Liver (tissue), 9 donors: Measurements from ENCODE around the gene AP3B1. TPM values are rescaled to one million over a fixed set of nuclear protein-coding genes. Genes with fewer than 3 reads are reported as not detected.

Experiments
- DNase-seq: peaks from one replicate; pipeline ENCODE4 v3.0.0-alpha.2; 2017; ENCODE audit warnings: low spot score
- H3K27ac ChIP-seq, 2 donors: one replicate each; pipeline ENCODE4 v1.7.0; 2013; ENCODE audit warnings: inconsistent platforms in 2 of 2, low read length in 2 of 2, control low read depth in 1 of 2, low read depth in 1 of 2, mild to moderate bottlenecking in 1 of 2
- H3K27me3 ChIP-seq, 4 donors: one replicate each; pipeline versions ENCODE4 v1.6.1 to v1.7.0; 2013; ENCODE audit warnings: low read length in 3 of 4, inconsistent platforms in 1 of 4, mild to moderate bottlenecking in 1 of 4, moderate library complexity in 1 of 4; ENCODE audit not compliant: control insufficient read depth in 4 of 4, insufficient read depth in 4 of 4
- H3K36me3 ChIP-seq, 4 donors: one replicate each; pipeline versions ENCODE4 v1.6.1 to v1.7.0; 2013; ENCODE audit warnings: low read length in 3 of 4, mild to moderate bottlenecking in 3 of 4, low read depth in 1 of 4, moderate library complexity in 1 of 4; ENCODE audit not compliant: control insufficient read depth in 4 of 4, insufficient read depth in 3 of 4
- H3K4me1 ChIP-seq, 4 donors: one replicate each; pipeline versions ENCODE4 v1.6.1 to v1.7.0; 2013; ENCODE audit warnings: low read length in 3 of 4, mild to moderate bottlenecking in 3 of 4, moderate library complexity in 1 of 4; ENCODE audit not compliant: control insufficient read depth in 4 of 4, insufficient read depth in 4 of 4
- H3K4me3 ChIP-seq, 3 donors: one replicate each; pipeline versions ENCODE4 v1.6.1 to v1.7.0; 2013; ENCODE audit warnings: low read length in 3 of 3, control low read depth in 1 of 3, low read depth in 1 of 3, mild to moderate bottlenecking in 1 of 3
- H3K9ac ChIP-seq, 2 donors: one replicate each; pipeline ENCODE4 v1.7.0; 2013; ENCODE audit warnings: low read length in 2 of 2, mild to moderate bottlenecking in 2 of 2, moderate library complexity in 2 of 2, control low read depth in 1 of 2, low read depth in 1 of 2
- H3K9me3 ChIP-seq, 4 donors: one replicate each; pipeline versions ENCODE4 v1.6.1 to v1.7.0; 2013; ENCODE audit warnings: low read length in 3 of 4; ENCODE audit not compliant: control insufficient read depth in 4 of 4
- EGR1 ChIP-seq, 2 donors: IDR thresholded peaks; 2 replicates each; pipeline ENCODE4 v1.6.1; 2016 to 2018; ENCODE audit warnings: antibody characterized with exemption in 2 of 2, low read depth in 2 of 2
- FOXA1 ChIP-seq: IDR thresholded peaks from 2 replicates; pipeline ENCODE4 v1.6.1; 2016; ENCODE audit warnings: antibody characterized with exemption
- FOXA2 ChIP-seq: IDR thresholded peaks from 2 replicates; pipeline ENCODE4 v1.6.1; 2016; ENCODE audit warnings: antibody characterized with exemption
- GABPA ChIP-seq, 2 donors: IDR thresholded peaks in 1 of 2; conservative IDR thresholded peaks in 1 of 2; 2 replicates each; pipeline ENCODE4 v1.6.1; 2016; ENCODE audit warnings: antibody characterized with exemption in 2 of 2, mild to moderate bottlenecking in 1 of 2, moderate library complexity in 1 of 2
- HNF4A ChIP-seq, 2 donors: conservative IDR thresholded peaks; 2 replicates each; pipeline ENCODE4 v1.6.1; 2016; ENCODE audit warnings: antibody characterized with exemption in 2 of 2, mild to moderate bottlenecking in 2 of 2
- HNF4G ChIP-seq: IDR thresholded peaks from 2 replicates; pipeline ENCODE4 v1.6.1; 2016; ENCODE audit warnings: antibody characterized with exemption
- JUND ChIP-seq, 2 donors: IDR thresholded peaks; 2 replicates each; pipeline ENCODE4 v1.6.1; 2016; ENCODE audit warnings: antibody characterized with exemption in 2 of 2
- NR2F2 ChIP-seq: IDR thresholded peaks from 2 replicates; pipeline ENCODE4 v1.6.1; 2016; ENCODE audit warnings: antibody characterized with exemption
- RAD21 ChIP-seq, 2 donors: IDR thresholded peaks; 2 replicates each; pipeline ENCODE4 v1.6.1; 2016; ENCODE audit warnings: antibody characterized with exemption in 2 of 2, mild to moderate bottlenecking in 2 of 2
- SP1 ChIP-seq: IDR thresholded peaks from 2 replicates; pipeline ENCODE4 v1.6.1; 2018; ENCODE audit warnings: antibody characterized with exemption, mild to moderate bottlenecking
- TAF1 ChIP-seq: conservative IDR thresholded peaks from 2 replicates; pipeline ENCODE4 v1.6.1; 2016; ENCODE audit warnings: antibody characterized with exemption, mild to moderate bottlenecking
- YY1 ChIP-seq: IDR thresholded peaks from 2 replicates; pipeline ENCODE4 v1.6.1; 2016; ENCODE audit warnings: antibody characterized with exemption, mild to moderate bottlenecking
- WGBS: extraction: QIAGEN DNeasy Blood & Tissue Kit; methylation state at CpG from one replicate; pipeline ENCODE4 v1.1.7; 2013; 5-methylcytosine and 5-hydroxymethylcytosine counted together
- polyA plus RNA-seq, 2 donors: library from polyadenylated mRNA; stranded (reverse) in 1 of 2; unstranded in 1 of 2; fragments of 200-250 nt in 1 of 2; fragments of >200 nt in 1 of 2; fragmentation: Nextera tagmentation in 1 of 2; extraction: Ambion mirVana in 1 of 2; gene quantifications; one replicate each; pipeline versions ENCODE4 v1.2.1 to v1.2.3, GENCODE V29; 2013 to 2015
- total RNA-seq, 2 donors: library from RNA; depleted of rRNA; stranded (reverse); fragments of >200 nt; gene quantifications; one replicate each; pipeline ENCODE4 v1.2.3, GENCODE V29; 2014
- TF ChIP-seq, protein P1 (sequence below): fragments of 150-350 bp; IDR thresholded peaks from 2 replicates; pipeline ENCODE4 v1.5.1; 2017; ENCODE audit warnings: improper control_type of control experiment, low read depth, low read length; ENCODE audit not compliant: missing input control
- TF ChIP-seq, protein P2 (sequence below): IDR thresholded peaks from 2 replicates; pipeline ENCODE4 v1.6.1; 2016; ENCODE audit warnings: antibody characterized with exemption
- TF ChIP-seq, protein P3 (sequence below): IDR thresholded peaks from 2 replicates; pipeline ENCODE4 v1.6.1; 2016; ENCODE audit warnings: antibody characterized with exemption
- TF ChIP-seq, protein P4 (sequence below): IDR thresholded peaks from 2 replicates; pipeline ENCODE4 v1.6.1; 2016; ENCODE audit warnings: antibody characterized with exemption, mild to moderate bottlenecking
- TF ChIP-seq, protein P5 (sequence below): IDR thresholded peaks from 2 replicates; pipeline ENCODE4 v1.6.1; 2016; ENCODE audit warnings: antibody characterized with exemption
- donor health status: healthy.
- donor health status: healthy.
- donor health status: healthy.
- donor health status: healthy.
- donor health status: healthy.

AP3B1 gene
- total and polyA plus RNA-seq, 4 donors: 8.2 to 23.1 (median 14.4) TPM

DNA sequence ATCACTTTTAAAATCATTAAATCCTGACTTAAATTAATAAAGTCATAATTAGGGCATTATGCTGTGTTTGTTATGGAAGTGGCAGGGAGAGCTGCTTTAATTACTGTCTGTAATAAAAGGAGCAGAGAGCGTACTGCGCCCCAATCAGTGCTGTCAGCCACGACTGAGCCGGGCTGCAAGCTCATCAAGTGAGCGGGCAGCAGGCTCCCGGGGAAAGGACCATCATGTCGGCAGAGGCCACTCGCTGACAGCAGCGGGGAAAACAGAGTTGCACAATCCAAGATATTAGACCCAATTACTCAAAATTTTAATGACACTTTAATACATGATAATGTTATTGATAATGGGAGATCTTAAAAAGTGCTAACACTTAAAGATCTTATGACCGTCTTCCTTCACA lies 181.6 kb downstream of the AP3B1 start:
- Histone ChIP-seq H3K9me3 (no peaks in the 10 kb centered on the region), H3K4me1 (peaks cover 0 to 5% (median 2%) of the 10 kb centered on the region in 4 donors), H3K4me3 (no peak overlapping the region), H3K27ac (no peak overlapping the region), H3K9ac (no peak overlapping the region), H3K27me3 (no peaks in the 10 kb centered on the region), H3K36me3 (peaks cover 0 to 14% (median 4%) of the 10 kb centered on the region in 4 donors)
- TF ChIP-seq GABPA (IDR thresholded peaks at IDR 0.05 in 1 of 2, conservative IDR thresholded peaks at IDR 0.05 in 1 of 2) (no peak), SP1 (no peak), EGR1 (IDR thresholded peaks at IDR 0.05; ENCODE audit: low read depth in 2 of 2) (no peak), NR2F2 (no peak), JUND (IDR thresholded peaks at IDR 0.05) (no peak), RAD21 (IDR thresholded peaks at IDR 0.05) (no peak), TAF1 (no peak)
- no peak for DNase-seq
- WGBS: 96% methylated on average over 10 of the region's 10 CpGs

DNA sequence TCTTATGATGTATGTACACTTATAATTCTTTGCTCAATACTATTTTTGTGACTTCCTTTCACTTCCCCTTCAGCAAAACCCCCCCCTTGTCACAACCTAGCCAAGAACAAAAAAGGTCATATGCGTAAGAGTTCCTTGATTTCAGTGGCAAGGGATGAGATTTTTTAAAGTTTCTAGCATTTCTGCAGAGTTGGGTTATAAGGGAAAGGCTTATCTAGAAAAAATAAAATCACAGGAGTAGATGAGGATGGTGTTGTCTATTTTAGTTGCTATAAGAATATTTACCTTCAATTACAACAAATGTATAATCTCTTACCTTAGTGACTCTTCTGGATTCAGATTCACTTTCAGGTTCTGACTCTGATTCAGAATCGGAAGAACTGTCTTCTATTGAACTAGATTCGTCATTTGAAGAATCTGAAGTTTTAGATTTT lies 184.6 kb downstream of the AP3B1 start:
- peaks cover 0 to 11% (median 6%) of the 10 kb centered on the region in 4 donors for H3K36me3 ChIP-seq
- TF ChIP-seq, protein P1, sequence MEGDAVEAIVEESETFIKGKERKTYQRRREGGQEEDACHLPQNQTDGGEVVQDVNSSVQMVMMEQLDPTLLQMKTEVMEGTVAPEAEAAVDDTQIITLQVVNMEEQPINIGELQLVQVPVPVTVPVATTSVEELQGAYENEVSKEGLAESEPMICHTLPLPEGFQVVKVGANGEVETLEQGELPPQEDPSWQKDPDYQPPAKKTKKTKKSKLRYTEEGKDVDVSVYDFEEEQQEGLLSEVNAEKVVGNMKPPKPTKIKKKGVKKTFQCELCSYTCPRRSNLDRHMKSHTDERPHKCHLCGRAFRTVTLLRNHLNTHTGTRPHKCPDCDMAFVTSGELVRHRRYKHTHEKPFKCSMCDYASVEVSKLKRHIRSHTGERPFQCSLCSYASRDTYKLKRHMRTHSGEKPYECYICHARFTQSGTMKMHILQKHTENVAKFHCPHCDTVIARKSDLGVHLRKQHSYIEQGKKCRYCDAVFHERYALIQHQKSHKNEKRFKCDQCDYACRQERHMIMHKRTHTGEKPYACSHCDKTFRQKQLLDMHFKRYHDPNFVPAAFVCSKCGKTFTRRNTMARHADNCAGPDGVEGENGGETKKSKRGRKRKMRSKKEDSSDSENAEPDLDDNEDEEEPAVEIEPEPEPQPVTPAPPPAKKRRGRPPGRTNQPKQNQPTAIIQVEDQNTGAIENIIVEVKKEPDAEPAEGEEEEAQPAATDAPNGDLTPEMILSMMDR: no peak
- TF ChIP-seq TAF1 (no peak), NR2F2 (no peak), HNF4A (conservative IDR thresholded peaks at IDR 0.05) (no peak), HNF4G (no peak), YY1 (no peak), GABPA (IDR thresholded peaks at IDR 0.05 in 1 of 2, conservative IDR thresholded peaks at IDR 0.05 in 1 of 2) (no peak), JUND (IDR thresholded peaks at IDR 0.05) (no peak)
- TF ChIP-seq, protein P2, sequence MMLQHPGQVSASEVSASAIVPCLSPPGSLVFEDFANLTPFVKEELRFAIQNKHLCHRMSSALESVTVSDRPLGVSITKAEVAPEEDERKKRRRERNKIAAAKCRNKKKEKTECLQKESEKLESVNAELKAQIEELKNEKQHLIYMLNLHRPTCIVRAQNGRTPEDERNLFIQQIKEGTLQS: no peak
- H3K4me1 ChIP-seq: no peaks in the 10 kb centered on the region
- H3K4me3 ChIP-seq: no peak overlapping the region
- H3K9me3 ChIP-seq: no peaks in the 10 kb centered on the region
- no peak overlapping the region for H3K27ac ChIP-seq
- 94% methylated on average over 3 of the region's 3 CpGs for WGBS
- H3K9ac ChIP-seq: no peak overlapping the region
- no peak for DNase-seq
- no peaks in the 10 kb centered on the region for H3K27me3 ChIP-seq

DNA sequence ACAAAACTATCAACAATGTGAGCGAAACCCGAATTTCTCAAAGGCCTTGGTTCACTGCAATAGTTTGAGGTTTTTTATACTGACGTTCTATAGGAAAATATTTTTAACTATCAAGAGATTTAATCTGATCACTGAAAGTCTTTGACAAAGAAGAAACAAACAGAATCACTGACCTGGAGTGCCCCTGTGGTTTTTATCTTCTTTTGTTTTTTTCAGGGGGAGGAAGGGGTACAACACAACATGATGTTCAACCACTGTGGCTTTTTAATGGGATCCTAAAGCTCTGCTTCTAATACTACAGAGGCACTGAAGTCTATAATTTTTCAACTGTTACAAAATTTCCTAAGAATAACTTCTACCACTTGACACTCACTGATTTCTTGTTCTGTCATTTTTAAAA lies 185.9 kb downstream of the AP3B1 start:
- Histone ChIP-seq H3K4me1 (no peaks in the 10 kb centered on the region), H3K27me3 (no peaks in the 10 kb centered on the region), H3K9ac (no peak overlapping the region), H3K4me3 (no peak overlapping the region), H3K36me3 (peaks cover 0 to 8% (median 3%) of the 10 kb centered on the region in 4 donors), H3K9me3 (no peaks in the 10 kb centered on the region), H3K27ac (no peak overlapping the region)
- DNase-seq: no peak
- WGBS: 95% methylated on average over 3 of the region's 3 CpGs
- TF ChIP-seq EGR1 (IDR thresholded peaks at IDR 0.05; ENCODE audit: low read depth in 2 of 2) (no peak), TAF1 (no peak), RAD21 (IDR thresholded peaks at IDR 0.05) (no peak), FOXA1 (no peak), FOXA2 (no peak), YY1 (no peak), SP1 (no peak), JUND (IDR thresholded peaks at IDR 0.05) (no peak), HNF4G (no peak), NR2F2 (no peak)
- TF ChIP-seq, protein P2: no peak
- TF ChIP-seq, protein P3, sequence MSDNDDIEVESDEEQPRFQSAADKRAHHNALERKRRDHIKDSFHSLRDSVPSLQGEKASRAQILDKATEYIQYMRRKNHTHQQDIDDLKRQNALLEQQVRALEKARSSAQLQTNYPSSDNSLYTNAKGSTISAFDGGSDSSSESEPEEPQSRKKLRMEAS: no peak
- TF ChIP-seq, protein P4, sequence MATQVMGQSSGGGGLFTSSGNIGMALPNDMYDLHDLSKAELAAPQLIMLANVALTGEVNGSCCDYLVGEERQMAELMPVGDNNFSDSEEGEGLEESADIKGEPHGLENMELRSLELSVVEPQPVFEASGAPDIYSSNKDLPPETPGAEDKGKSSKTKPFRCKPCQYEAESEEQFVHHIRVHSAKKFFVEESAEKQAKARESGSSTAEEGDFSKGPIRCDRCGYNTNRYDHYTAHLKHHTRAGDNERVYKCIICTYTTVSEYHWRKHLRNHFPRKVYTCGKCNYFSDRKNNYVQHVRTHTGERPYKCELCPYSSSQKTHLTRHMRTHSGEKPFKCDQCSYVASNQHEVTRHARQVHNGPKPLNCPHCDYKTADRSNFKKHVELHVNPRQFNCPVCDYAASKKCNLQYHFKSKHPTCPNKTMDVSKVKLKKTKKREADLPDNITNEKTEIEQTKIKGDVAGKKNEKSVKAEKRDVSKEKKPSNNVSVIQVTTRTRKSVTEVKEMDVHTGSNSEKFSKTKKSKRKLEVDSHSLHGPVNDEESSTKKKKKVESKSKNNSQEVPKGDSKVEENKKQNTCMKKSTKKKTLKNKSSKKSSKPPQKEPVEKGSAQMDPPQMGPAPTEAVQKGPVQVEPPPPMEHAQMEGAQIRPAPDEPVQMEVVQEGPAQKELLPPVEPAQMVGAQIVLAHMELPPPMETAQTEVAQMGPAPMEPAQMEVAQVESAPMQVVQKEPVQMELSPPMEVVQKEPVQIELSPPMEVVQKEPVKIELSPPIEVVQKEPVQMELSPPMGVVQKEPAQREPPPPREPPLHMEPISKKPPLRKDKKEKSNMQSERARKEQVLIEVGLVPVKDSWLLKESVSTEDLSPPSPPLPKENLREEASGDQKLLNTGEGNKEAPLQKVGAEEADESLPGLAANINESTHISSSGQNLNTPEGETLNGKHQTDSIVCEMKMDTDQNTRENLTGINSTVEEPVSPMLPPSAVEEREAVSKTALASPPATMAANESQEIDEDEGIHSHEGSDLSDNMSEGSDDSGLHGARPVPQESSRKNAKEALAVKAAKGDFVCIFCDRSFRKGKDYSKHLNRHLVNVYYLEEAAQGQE: no peak
- TF ChIP-seq, protein P5, sequence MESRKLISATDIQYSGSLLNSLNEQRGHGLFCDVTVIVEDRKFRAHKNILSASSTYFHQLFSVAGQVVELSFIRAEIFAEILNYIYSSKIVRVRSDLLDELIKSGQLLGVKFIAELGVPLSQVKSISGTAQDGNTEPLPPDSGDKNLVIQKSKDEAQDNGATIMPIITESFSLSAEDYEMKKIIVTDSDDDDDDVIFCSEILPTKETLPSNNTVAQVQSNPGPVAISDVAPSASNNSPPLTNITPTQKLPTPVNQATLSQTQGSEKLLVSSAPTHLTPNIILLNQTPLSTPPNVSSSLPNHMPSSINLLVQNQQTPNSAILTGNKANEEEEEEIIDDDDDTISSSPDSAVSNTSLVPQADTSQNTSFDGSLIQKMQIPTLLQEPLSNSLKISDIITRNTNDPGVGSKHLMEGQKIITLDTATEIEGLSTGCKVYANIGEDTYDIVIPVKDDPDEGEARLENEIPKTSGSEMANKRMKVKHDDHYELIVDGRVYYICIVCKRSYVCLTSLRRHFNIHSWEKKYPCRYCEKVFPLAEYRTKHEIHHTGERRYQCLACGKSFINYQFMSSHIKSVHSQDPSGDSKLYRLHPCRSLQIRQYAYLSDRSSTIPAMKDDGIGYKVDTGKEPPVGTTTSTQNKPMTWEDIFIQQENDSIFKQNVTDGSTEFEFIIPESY: no peak
